ENCODE results near the gene EGF. TPM values are rescaled to one million over a fixed set of nuclear protein-coding genes. Genes with fewer than 3 reads are reported as not detected.
A peak's percentile ranks its signal among the peaks of the same experiment; 100 is the strongest.

EGF gene
- total and polyA plus RNA-seq, 12 donors = 0.54 to 16.4 (median 11.7) TPM

DNA sequence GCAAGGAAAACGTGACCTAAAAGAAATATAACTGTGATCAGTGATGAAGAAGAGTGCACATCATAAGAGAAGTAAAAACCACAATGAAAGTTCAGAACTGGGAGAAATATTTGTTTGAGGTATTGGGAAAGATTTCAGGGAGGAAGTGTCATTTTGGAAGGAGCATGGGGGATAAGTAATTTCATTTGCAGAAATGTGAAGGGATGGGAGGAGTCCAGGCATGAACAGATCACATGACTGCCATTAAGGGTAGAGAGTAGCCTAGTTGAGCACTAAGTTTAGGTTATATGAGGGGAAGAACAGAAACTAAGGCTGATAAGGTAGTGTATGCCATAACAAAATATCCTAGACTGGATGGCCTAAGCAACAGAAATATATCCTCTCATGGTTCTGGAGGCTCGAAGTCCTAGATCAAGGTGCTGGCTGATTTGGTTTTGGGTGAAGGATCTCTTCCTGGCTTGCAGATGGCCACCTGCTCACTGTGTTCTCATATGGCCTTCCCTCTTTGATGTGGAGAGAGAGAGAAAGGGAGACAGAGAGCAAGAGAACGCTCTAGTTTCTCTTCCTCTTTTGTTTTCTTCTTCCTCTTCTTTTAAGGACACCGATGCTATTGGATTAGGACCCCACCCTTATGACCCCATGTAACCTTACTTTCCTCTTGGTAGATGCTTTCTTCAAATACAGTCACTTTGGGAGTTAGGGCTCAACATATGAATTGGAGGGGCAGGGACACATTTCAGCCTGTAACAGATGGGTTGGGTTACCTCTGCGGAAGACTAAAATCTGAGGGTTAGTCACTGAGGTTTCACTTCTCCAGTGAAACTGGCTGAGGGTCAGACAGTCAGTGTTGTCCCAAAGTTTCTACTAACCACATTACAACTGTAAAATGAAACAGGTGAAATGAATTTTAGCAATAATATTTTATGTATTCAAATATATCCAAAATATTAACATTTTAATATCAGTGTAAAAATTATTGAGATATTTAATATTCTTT is 77.9 kb downstream of the EGF start:
- Histone ChIP-seq H3K27me3 (peaks cover 0 to 15% (median 0%) of the 10 kb centered on the region in 7 donors), H3K4me1 (peaks cover 0 to 24% (median 0%) of the 10 kb centered on the region in 9 donors), H3K4me3 (no peak overlapping the region), H3K9me3 (no peaks in the 10 kb centered on the region), H3K27ac (no peak overlapping the region), H3K36me3 (peaks cover 0 to 5% (median 0%) of the 10 kb centered on the region in 9 donors)
- TF ChIP-seq, protein P1, sequence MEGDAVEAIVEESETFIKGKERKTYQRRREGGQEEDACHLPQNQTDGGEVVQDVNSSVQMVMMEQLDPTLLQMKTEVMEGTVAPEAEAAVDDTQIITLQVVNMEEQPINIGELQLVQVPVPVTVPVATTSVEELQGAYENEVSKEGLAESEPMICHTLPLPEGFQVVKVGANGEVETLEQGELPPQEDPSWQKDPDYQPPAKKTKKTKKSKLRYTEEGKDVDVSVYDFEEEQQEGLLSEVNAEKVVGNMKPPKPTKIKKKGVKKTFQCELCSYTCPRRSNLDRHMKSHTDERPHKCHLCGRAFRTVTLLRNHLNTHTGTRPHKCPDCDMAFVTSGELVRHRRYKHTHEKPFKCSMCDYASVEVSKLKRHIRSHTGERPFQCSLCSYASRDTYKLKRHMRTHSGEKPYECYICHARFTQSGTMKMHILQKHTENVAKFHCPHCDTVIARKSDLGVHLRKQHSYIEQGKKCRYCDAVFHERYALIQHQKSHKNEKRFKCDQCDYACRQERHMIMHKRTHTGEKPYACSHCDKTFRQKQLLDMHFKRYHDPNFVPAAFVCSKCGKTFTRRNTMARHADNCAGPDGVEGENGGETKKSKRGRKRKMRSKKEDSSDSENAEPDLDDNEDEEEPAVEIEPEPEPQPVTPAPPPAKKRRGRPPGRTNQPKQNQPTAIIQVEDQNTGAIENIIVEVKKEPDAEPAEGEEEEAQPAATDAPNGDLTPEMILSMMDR (IDR thresholded peaks at IDR 0.05) = no peak
- WGBS, 2 donors = 86 to 90% methylated on average over 5 of the region's 5 CpGs
- peak in 1 of 8 donors; percentile 34 for ATAC-seq
- intact Hi-C loops (cut with DNase I) = no loop called here
- DNase-seq = no peak

DNA sequence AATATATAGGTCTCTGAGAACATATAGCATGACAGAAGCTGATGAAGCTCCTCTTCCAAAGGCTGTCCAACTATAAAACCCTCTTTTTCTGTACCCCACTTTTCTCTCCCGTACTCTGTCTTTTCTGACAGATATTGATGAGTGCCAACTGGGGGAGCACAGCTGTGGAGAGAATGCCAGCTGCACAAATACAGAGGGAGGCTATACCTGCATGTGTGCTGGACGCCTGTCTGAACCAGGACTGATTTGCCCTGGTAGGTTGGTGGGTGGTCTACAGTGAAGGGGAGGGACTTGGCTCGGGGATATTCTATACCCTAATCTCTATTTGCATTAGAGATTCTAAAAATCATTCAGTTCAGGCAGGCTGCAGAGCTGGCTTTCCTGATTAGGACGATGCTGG is 80.4 kb downstream of the EGF start:
- peaks cover 0 to 29% (median 0%) of the 10 kb centered on the region in 9 donors for H3K4me1 ChIP-seq
- DNase-seq (no peak), ATAC-seq (no peak)
- WGBS, 2 donors = 61 to 65% methylated on average over 4 of the region's 4 CpGs
- TF ChIP-seq, protein P1 (IDR thresholded peaks at IDR 0.05) = no peak
- peaks cover 0 to 16% (median 0%) of the 10 kb centered on the region in 7 donors for H3K27me3 ChIP-seq
- no peaks in the 10 kb centered on the region for H3K36me3 ChIP-seq
- no peak overlapping the region for H3K27ac ChIP-seq
- intact Hi-C loops (cut with DNase I) = no loop called here
- no peak overlapping the region for H3K4me3 ChIP-seq
- no peaks in the 10 kb centered on the region for H3K9me3 ChIP-seq

DNA sequence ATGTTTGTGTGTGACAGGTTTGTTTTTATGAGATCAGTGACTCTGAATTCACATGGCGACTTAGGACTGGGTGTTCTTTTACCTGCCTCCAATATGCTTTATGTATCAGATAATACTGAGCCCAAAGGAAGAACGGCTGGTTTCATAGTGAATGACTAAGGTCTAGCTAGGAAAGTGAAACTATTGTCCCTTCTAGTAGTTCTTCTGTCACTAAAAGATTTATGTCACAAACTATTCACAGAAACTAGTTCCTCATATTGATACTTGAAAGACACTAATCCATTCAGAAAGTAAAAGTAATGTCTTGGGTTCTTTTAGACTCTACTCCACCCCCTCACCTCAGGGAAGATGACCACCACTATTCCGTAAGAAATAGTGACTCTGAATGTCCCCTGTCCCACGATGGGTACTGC is 81.7 kb downstream of the EGF start:
- no peaks in the 10 kb centered on the region for H3K9me3 ChIP-seq
- ATAC-seq = no peak
- H3K27me3 ChIP-seq = peaks cover 0 to 11% (median 0%) of the 10 kb centered on the region in 7 donors
- intact Hi-C loops (cut with DNase I) = no loop called here
- H3K36me3 ChIP-seq = no peaks in the 10 kb centered on the region
- TF ChIP-seq, protein P1 (IDR thresholded peaks at IDR 0.05) = no peak
- no peak overlapping the region for H3K4me3 ChIP-seq
- H3K27ac ChIP-seq = no peak overlapping the region
- peaks cover 0 to 25% (median 0%) of the 10 kb centered on the region in 9 donors for H3K4me1 ChIP-seq
- 69 to 85% methylated on average over 4 of the region's 4 CpGs for WGBS, 2 donors
- DNase-seq = no peak

DNA sequence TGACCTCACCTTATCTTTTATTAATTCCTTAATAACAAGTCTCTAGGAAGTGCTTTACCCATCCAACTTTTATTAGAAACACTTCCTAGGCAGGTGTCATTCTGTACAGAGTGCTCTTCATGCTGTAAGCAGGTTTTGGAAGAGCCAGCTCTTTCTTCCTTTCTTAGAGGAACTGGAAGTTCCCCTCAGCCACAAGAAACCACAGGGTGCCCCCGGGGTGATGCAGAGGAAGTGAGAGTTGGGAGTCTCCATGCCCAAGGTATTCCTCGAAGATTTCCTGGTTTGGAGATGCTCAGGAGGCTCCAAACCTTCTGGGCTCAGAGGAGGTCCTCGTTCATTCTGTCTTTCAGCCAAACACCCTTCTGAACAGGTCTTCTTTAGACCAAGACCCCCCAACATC is 83.8 kb downstream of the EGF start:
- 49 to 50% methylated on average over 3 of the region's 3 CpGs for WGBS, 2 donors
- H3K36me3 ChIP-seq = no peaks in the 10 kb centered on the region
- H3K4me1 ChIP-seq = peaks cover 0 to 14% (median 0%) of the 10 kb centered on the region in 9 donors
- H3K27ac ChIP-seq = no peak overlapping the region
- intact Hi-C loops (cut with DNase I) = loop anchor here in 1 of 10 donors (5.0 kb wide), 1 partner anchor 521 kb away; no protein-coding TSS in a partner anchor
- DNase-seq (no peak), ATAC-seq (no peak)
- H3K27me3 ChIP-seq = peaks cover 0 to 11% (median 0%) of the 10 kb centered on the region in 7 donors
- TF ChIP-seq, protein P1 (IDR thresholded peaks at IDR 0.05) = no peak
- H3K9me3 ChIP-seq = no peaks in the 10 kb centered on the region
- H3K4me3 ChIP-seq = no peak overlapping the region
